Smooth muscle cell of the brain vasculature (primary cell): ENCODE data around the gene TMEM59L.
"Not testable (repeated sequence)": the region's sequence is repeated elsewhere in the genome, so short reads cannot be mapped to it uniquely, and the experiment has no call there.

Experiments
- DNase-seq: peaks from one replicate; pipeline ENCODE4 v3.0.0-alpha.2; 2012; ENCODE audit warnings: low read depth, low spot score

The TMEM59L gene

DNA sequence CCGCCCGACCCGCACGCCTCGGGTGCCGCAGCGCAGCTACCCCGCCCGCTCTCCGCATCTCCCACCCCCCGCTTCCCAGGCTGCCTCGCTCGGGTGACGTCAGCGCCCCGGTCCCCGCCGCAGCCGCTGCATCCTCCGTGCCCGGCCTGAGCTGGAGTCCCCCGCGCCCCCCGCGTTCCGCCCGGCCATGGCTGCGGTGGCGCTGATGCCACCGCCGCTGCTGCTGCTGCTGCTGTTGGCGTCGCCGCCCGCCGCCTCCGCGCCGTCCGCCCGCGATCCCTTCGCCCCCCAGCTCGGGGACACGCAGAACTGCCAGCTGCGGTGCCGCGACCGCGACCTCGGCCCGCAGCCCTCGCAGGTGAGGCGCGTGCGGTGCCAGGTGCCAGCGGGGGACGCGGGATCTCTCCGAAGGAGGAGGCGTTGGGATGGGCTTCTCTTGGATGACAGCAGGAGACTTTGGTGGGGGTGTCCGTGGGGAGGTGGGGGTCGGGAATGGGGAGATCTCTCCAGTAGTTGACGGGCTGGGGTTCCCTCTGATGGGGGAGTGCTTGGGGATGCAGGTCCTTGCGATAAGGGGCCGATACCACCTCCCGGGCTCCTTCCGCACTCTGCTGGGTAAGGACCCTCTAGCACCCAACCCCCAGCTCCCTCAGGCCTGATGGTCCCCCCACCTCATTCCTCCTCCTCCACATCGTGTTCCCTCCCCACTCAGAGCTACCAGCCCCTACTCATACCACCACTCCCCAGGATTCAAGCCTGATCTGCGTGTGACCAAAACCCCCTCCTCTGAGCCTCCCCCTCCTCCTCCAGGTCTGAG, at the start of gene TMEM59L:
Gene TMEM59L, plus strand, starts transcription at position 99 of the 817 bp plus-strand sequence. Its CDS starts 89 bp downstream, at position 188.
- no peak for DNase-seq

DNA sequence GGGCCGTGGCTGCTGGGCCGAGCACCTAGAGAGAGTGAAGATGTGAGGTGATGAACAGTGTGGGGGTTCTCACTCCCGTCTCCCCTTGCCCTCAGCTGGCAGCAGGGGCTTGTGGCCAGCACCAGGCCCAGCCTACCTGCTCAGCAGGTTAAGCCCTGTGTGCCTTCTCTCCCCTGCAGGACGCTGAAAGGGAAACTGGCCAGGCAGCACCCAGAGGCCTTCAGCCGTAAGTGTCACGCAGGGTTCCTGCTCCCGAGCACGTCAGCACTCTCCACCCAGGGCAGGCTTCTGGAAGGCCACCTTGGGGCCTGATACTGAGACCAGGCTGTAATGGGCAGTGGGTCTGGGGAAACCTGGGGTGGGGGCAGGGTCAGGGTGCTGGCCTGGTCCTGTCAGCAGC, 45.7 kb upstream of the TMEM59L start:
- no peak for DNase-seq

DNA sequence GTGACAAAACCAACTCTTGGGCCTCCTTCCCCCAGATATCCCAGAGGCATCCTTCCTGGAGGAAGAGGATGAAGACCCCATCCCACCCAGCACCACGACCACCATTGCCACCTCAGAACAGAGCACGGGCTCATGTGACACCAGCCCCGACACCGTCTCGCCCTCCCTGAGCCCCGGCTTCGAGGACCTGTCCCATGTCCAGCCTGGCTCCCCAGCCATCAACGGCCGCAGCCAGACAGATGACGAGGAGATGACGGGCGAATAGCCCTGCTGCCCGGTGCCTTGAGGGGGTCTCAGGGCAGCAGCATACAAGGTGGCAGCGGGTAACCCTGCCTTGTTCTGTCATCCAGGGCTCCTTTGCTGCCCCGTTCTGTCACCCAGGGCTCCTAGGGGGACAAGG, 44.3 kb upstream of the TMEM59L start:
- no peak for DNase-seq

DNA sequence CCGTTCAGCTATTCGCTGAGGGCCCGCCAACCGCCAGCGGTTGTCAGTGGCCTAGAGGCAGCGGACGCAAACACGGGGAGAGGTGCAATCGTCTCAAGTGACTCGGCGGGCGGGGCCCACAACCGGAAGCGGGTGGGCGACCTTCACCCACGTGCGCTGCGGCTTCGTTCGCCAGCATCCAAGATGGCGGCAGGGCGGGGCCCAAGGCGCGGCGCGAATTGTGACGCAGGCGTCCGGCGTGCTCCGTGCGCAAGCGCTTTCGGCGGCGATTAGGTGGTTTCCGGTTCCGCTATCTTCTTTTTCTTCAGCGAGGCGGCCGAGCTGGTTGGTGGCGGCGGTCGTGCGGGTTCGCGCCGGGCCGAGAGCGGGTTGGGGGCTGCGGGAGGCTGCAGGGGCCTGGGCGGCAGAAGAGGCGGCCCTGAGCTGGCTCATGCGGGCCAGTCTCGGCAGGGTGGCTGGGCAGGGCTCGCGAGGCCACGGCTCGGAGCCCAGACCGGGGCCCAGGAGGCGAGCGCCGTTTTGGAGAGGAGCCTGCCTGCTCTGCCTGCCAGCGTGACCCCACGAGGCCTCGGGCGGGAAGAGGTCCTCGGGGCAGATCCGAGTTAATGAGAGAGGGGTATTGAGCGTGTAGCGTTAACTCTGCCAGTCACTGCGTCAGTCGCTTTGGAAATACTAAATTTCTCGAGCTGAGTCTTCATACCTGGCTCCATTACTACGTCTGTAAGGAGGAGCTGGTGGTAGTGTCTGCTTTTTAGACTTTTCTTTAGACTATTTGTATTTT, 40.9 kb upstream of the TMEM59L start, which contains the start of gene UBA52:
Gene UBA52, plus strand, starts transcription at position 294 of the 781 bp plus-strand sequence. CDS start 1,444 bp downstream, outside the sequence.
- peak; percentile 91 for DNase-seq

DNA sequence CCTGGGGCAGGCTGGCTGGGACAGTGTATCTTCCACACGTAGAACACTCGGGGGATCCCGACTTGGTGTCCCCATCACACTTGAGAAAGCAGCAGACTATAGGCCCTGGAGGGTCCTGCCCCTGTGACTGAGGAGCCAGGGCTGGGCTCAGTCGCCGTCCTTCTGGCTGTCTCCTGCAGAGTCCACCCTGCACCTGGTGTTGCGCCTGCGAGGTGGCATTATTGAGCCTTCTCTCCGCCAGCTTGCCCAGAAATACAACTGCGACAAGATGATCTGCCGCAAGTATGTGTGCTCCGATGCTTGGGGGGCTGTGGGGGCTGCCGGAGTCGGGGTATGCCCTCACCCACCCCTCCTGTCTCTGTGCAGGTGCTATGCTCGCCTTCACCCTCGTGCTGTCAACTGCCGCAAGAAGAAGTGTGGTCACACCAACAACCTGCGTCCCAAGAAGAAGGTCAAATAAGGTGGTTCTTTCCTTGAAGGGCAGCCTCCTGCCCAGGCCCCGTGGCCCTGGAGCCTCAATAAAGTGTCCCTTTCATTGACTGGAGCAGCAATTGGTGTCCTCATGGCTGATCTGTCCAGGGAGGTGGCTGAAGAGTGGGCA, 37.9 kb upstream of the TMEM59L start:
- DNase-seq = no peak

DNA sequence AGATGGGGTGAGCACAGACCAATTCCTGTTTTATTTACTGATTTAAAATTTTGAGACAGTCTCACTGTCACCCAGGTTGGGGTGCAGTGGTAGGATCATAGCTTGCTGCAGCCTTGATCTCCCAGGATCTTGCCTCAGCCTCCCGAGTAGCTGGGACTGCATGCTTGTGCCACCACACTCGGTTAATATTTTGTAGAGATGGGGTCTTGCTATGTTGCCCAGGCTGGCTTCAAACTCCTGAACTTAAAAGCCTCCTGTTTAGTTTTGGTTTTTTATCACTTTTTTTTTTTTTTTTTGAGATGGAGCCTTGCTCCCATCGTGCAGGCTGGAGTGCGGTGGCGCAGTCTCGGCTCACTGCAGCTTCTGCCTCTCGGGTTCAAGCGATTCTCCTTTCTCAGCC, 36.3 kb upstream of the TMEM59L start:
- DNase-seq = no peak

DNA sequence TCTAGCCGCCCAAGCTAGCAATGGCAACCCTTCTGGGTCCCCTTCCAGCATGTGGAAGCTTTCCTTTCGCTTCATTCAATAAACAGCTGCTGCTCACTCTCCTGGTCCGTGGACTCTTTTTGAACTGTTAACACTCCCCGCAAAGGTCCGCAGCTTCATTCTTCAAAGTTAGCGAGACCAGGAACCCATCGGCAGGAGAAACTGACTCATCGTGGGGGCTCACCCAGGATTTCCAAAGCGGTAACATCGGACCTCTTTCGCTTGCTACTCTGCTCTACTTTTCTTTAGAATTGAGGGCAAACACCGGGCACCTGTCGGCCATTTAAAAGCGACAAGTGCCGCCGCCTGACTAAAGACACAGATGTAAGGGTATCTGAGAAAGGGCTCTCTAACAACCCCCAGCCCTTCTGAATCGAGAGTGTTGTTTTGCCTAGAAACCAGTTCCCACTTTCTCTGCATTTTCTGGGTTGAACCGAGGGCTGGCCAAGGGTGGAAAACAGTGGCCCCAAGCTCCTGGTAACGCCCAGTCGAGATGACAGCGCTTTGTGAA, 35.2 kb upstream of the TMEM59L start:
- no peak for DNase-seq

DNA sequence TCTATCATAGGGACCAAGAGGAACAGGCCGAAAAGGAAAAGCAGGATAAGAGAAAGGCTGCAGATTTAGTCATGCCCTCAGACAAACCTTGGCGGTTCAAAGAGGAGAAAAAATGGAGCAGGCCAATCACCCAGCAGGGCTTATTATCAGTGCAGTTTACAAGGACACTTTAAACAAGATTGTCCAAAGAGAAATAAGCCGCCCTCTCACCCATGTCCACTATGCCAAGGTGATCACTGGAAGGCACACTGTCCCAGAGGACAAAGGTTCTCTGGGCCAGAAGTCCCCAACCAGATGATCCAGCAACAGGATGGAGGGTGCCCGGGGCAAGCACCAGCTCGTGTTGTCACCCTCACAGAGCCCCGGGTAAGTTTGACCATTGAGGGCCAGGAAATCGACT, 32.4 kb upstream of the TMEM59L start:
- DNase-seq = no peak

DNA sequence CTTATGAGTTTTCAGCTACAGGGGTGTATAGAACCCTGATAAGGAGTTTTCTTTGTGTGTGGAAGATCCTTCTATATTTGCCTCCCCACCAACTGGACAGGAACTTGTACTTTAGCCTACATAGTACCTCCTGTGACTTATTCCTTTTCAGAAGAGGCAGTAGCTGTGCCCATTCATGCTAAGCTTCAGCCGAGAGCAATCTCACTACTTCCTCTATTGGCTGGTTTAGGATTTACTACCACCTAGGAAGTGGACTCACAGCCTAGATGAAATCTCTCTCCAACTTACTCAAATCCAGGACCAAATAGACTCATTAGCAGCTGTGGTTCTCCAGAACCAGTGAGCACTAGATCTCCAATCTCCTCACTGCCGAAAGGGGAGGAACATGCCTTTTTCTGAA, 26.4 kb upstream of the TMEM59L start:
- DNase-seq = no peak

DNA sequence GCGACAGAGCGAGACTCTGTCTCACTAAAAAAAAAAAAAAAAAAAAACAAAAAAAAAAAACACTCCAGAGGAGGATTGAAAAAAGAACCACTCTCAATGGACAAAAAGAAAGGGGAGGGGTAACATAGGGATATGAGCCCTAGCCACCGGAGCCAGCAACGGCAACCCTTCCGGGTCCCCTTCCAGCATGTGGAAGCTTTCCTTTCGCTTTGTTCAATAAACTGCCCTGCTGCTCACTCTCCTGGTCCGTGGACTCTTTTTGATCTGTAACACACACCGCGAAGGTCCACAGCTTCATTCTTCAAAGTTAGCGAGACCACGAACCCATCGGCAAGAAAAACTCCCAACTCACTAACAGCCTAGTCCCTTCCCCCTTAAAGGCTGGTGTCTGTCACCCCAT, 25.1 kb upstream of the TMEM59L start:
- DNase-seq = no peak

DNA sequence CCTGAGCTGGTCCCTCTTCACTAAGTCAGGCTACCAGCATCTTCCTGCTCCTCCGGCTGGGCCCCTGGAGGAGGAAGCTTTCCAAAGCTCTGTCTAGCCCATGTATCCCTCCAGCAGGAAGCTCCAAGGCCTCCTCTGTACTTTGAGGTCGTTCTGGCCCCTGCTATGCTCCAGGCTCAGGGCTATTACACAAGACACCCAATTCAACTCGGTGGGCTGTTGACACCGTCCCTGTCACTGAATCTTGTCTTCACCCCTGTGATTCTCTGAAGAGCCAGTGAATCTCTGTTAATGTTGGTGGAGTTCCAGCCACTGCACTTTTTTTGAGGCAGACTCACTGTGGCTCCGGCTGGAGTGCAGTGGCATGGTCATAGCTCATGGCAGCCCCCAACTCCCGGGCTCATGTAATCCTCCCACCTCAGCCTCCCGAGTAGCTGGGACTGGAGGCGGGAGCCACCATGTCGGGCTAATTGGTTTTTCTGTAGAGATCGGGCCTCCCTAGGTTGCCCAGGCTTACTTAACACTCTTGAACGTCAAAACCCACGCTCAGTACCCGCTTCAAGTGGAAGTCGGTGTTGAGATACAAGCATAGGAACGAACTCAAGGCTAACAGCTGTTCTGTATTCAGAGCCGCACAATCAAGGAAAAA, 24.6 kb upstream of the TMEM59L start:
- DNase-seq = no peak

DNA sequence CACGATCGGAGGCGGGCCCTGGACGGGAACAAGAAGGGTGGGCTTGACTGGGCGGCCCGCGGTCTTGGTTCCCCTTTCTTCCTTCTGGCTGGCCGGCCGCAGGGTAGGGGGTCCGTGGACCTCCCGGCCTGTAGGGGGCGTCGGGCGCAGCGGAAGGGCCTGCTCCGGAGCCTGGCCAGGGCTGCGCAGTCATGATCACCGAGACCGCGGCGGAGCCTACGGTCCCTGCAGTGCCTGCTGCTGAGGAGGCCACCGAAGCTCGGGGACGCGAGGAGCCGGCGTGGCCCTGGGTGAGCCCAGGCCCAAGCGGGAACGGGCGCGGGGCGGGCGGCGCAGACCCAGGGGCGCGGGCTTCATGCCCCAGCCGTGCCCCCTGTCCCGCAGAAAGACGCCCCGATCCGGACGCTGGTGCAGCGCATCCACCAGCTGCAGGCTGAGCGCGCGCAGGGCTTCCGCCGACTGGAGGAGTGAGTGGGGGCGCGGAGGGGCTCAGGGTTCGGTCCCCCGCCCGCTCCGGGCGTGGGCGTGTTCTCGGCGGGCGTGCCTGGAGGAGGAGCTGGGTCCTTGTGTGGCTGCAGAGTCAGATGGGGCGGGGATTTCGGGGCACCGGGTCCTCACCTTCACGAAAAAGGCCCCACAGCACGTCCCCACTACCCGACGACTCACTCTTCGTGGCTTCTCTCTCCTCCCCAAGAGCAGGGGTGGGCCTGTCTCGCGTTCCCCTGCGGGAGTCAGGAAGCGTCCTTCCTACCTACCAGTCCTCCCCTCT, 23.9 kb upstream of the TMEM59L start, which contains the start of gene REX1BD:
Gene REX1BD, plus strand, starts transcription at position 188 of the 769 bp plus-strand sequence. Its CDS starts 4 bp downstream, at position 192.
- DNase-seq = no peak

DNA sequence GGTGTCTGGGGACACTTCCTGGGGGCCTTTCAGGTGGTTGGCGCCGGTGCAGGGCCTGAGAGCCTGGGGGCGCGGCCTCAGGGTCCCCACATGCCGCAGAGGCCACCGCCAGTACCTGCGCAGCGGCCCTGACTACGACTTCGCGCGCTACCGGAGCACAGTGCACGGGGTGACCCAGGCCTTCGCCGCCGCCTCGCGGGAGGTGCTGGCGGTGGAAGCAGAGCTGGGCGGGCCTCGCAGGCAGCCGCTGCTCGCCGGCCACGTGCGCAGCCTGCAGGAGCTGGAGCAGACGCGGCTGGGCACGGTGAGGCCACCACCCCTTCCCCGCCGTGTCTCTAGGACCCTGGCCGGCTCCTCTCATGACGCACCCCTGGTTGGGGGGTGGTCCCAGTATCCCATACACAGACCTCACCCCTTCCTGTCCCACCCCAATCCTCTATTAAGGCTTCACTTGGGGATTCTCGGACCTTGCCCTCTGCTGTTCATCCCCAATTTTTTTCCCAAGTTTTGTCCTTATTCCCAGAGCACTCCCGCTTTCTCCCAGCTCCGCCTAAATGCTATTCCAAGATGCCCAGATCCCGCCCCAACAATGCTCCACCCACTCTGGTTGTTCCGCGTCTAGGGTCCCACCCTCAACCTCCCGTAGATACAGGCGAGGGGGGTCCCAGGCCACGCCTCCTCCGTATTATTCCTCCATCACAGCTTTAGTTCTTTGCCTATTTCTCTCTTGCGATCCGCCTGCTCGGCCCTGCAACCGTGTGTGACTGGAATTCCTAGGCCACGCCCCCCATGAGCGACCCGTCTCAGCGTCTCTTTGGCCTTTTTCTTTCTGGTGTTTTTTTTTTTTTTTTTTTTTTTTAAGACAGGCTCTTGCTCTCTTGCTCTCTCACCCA, 23.0 kb upstream of the TMEM59L start:
- no peak for DNase-seq

DNA sequence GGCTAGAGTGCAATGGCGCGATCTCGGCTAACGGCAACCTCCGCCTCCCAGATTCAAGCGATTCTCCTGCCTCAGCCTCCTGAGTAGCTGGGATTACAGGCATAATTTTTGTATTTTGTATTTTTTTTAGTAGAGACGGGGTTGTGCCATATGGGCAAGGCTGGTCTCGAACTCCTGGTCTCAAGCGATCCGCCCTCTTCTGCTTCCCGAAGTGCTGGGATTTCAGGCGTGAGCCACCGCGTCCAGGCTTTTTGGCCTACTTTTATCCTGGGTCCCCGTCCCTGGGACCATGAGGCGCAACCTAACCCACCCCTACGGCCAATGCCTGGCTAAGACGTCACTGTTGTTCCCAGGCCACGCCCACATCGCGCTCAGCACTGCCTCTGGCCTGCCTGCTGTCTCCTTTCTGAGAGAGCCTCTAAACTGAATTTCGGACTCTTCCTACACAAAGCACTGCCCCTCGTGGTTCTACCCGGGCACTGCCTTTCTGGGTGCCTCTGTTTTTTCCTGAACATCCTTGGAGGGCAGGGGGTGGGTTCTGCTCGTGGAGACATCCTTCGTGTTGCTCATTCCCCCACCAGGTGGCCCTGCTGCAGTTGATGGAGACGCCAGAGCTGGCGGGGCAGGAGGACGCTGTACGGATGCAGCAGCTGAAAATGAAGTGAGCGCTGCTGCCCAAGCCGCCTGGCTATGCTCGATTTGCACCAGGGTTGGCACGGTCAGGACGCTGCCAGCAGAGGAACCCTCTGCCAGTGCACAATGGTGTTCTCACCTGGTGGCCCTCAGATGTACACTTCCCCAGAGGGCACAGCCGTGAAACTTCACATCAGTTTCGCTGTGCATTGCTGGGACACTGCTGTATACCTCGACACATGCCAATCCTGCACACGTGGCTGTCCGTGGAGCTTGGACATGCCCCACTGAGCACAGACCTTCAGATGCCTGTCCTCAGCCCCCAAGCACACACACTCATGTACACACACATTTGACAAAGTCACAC, 22.1 kb upstream of the TMEM59L start:
- no peak for DNase-seq

DNA sequence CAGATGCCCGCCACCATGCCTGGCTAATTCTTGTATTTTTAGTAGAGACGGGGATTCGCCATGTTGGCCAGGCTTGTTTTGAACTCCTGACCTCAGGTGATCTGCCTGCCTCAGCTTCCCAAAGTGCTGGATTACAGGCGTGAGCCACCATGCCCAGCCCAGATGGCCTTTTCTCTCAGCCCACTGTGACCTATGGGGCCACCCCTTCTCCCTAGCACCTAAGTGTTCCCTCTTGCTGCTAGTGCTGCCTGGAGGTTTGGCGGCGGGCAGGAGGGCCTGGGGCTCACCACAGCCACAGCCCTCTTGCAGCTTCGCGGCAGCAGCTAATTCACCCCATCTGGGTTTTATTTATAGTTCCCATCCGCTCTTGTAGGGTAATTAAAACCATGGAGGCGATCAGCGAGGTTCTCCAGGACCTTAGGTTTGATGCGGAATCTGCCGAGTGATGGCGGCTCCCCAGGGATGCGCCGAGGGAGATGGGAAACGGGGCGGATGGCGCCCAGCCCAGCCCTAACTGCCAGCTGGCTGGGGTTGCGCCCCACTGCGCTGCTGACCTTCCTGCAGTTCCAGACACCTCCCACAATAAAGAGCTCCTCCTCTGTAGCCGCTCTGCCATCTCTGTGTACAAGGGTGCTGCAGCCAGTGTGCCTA, 20.8 kb upstream of the TMEM59L start:
- DNase-seq = no peak

DNA sequence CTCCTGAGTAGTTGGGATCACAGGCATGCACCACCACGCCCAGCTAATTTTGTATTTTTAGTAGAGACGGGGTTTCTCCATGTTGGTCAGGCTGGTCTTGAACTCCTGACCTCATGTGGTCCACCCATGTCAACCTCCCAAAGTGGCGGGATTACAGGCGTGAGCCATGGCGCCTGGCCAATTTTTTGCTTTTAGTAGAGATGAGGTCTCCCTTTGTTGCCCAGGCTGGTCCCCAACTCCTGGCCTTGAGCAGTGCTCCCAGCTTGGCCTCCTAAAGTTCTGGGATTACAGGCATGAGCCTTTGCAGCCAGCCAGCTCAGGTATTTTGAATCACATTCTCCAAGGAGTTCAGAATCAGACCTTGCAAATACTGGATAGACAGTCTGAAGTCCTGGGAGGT, 19.9 kb upstream of the TMEM59L start:
- not testable (repeated sequence) for DNase-seq

DNA sequence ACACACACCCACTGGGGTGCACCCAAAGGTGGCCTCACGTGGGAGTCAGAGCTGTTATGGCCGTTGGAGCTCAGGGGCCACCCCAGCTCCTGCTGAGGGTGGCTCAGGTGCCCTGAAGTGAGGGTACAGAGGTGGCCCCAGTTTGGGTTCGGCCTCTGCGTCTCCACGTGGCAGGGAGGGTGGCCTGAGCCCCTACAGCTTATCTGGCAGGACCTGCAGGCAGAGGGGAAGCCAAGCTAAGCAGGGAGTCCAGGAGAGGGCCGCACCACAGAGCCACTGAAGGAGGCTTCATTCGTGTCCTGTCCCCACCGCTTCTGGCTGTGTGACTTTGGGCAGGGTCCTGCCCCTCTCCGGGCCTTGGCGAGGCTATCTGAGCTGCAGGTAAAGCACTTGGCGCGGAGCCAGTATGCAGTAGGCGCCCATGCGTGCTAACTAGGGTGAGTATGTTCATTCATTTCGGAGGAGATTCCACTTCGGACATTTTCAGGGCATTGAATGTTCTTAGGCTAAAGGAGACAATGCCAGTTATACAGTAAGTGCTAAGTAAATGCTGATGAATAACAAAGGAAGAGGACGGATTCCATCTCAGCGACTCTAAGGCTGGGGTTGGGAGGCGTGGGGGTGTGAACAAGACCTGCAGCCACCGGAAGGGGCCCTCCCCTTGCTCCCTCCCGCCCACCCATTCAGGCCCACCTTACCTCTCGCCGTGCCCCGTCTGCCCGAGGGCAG, 19.1 kb upstream of the TMEM59L start:
- no peak for DNase-seq
